ENCODE results near the gene LRP5.

- TF ChIP-seq CTCF (IDR thresholded peaks at IDR 0.05 in 2 of 3, conservative IDR thresholded peaks at IDR 0.05 in 1 of 3; ENCODE audit: insufficient read depth in 2 of 3, low read depth in 1 of 3, low read length in 3 of 3) (no peak), RBM15 (IDR thresholded peaks at IDR 0.05; ENCODE audit: insufficient read depth, low read length) (no peak), TAF1 (IDR thresholded peaks at IDR 0.05; ENCODE audit: control insufficient read depth, extremely low read depth, insufficient read depth, low read length, severe bottlenecking) (no peak), FOXM1 (IDR thresholded peaks at IDR 0.05; ENCODE audit: low read depth) (no peak), FOXM1 (CRISPR knock-in tag; IDR thresholded peaks at IDR 0.05; ENCODE audit: low read depth) (no peak), TBL1XR1 (IDR thresholded peaks at IDR 0.05; ENCODE audit: low read length in 2 of 2) (no peak), MAFF (IDR thresholded peaks at IDR 0.05; ENCODE audit: low read length) (no peak), RBM22 (IDR thresholded peaks at IDR 0.05; ENCODE audit: low read depth, low read length, poor library complexity, severe bottlenecking) (no peak), RNF2 (IDR thresholded peaks at IDR 0.05) (no peak), RAD21 (CRISPR knock-in tag; conservative IDR thresholded peaks at IDR 0.05 in 1 of 2, IDR thresholded peaks at IDR 0.05 in 1 of 2) (no peak), TARDBP (IDR thresholded peaks at IDR 0.05) (no peak), TBP (optimal IDR thresholded peaks at IDR 0.05; ENCODE audit: low read depth, low read length) (no peak), JUND (IDR thresholded peaks at IDR 0.05; ENCODE audit: borderline replicate concordance, low read depth, low read length) (no peak), JUND (tag; IDR thresholded peaks at IDR 0.05; ENCODE audit: borderline replicate concordance, low read depth, low read length) (no peak), HOMEZ (CRISPR knock-in tag; IDR thresholded peaks at IDR 0.05) (no peak), SNAPC5 (CRISPR knock-in tag; IDR thresholded peaks at IDR 0.05) (no peak)
Observed at GRCh38 chr11:68455485-68455884, 143.1 kb downstream of the LRP5 start.

Measured in K562 (cell line).